ENCODE measurements around the gene DISP2.

DNA sequence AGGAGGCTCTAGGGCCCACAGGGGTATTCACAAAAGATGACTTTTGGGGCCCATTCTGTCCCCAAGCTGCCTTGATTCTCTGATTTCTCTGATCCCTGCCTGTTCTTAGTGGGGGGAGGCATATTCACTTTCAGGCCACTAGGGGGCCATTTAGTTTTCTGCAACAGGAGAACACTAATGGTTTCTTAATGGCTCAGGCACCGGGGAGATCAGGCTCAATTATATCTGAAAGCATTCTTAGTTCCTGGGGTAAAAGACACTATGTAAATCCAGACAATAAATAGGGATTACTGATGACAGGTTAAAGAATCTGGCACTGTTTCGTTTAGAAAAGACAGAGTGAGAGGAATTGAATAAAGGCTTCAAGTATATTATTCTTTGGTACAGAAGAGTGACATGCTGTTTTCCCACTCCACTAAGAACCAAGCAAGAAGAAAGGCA lies 37.1 kb upstream of the DISP2 start:
- TF ChIP-seq, protein P1, sequence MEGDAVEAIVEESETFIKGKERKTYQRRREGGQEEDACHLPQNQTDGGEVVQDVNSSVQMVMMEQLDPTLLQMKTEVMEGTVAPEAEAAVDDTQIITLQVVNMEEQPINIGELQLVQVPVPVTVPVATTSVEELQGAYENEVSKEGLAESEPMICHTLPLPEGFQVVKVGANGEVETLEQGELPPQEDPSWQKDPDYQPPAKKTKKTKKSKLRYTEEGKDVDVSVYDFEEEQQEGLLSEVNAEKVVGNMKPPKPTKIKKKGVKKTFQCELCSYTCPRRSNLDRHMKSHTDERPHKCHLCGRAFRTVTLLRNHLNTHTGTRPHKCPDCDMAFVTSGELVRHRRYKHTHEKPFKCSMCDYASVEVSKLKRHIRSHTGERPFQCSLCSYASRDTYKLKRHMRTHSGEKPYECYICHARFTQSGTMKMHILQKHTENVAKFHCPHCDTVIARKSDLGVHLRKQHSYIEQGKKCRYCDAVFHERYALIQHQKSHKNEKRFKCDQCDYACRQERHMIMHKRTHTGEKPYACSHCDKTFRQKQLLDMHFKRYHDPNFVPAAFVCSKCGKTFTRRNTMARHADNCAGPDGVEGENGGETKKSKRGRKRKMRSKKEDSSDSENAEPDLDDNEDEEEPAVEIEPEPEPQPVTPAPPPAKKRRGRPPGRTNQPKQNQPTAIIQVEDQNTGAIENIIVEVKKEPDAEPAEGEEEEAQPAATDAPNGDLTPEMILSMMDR (IDR thresholded peaks at IDR 0.05; ENCODE audit: insufficient read depth, low read depth, low read length): peak; percentile 96
- no peak for TF ChIP-seq EZH2 (IDR thresholded peaks at IDR 0.05; ENCODE audit: insufficient read depth, low read length)
